GM12875 (cell line): Measurements from ENCODE around the gene IL1RAPL1.

Experiments
- H3K4me3 ChIP-seq: one replicate; pipeline ENCODE4 v1.5.1; 2011; ENCODE audit warnings: low read depth, low read length, control low read depth
- CTCF ChIP-seq: IDR thresholded peaks from 2 replicates; pipeline ENCODE4 v1.5.1; 2011; ENCODE audit warnings: low read depth, mild to moderate bottlenecking, control low read depth, inconsistent platforms, low read length, moderate library complexity, borderline replicate concordance; ENCODE audit not compliant: insufficient read depth

IL1RAPL1 gene

GRCh38 chrX:29671421-29671820 lies 1084.2 kb downstream of the IL1RAPL1 start:
- H3K4me3 ChIP-seq: no peak overlapping the region
- TF ChIP-seq CTCF: no peak

GRCh38 chrX:29687687-29688086 lies 1100.4 kb downstream of the IL1RAPL1 start:
- no peak for TF ChIP-seq CTCF
- no peak overlapping the region for H3K4me3 ChIP-seq

- TF ChIP-seq CTCF: no peak
- H3K4me3 ChIP-seq: no peak overlapping the region
Observed at GRCh38 chrX:29690061-29690460, 1102.8 kb downstream of the IL1RAPL1 start.

GRCh38 chrX:29691044-29691443 lies 1103.8 kb downstream of the IL1RAPL1 start:
- TF ChIP-seq CTCF: no peak
- no peak overlapping the region for H3K4me3 ChIP-seq

GRCh38 chrX:29693912-29694311 lies 1106.7 kb downstream of the IL1RAPL1 start:
- H3K4me3 ChIP-seq: no peak overlapping the region
- TF ChIP-seq CTCF: no peak

- H3K4me3 ChIP-seq: no peak overlapping the region
Observed at GRCh38 chrX:29699239-29699638, 1112.0 kb downstream of the IL1RAPL1 start.

GRCh38 chrX:29707088-29707487 lies 1119.8 kb downstream of the IL1RAPL1 start:
- TF ChIP-seq CTCF: no peak
- no peak overlapping the region for H3K4me3 ChIP-seq

More at GRCh38 chrX:29699239-29699638, 1112.0 kb downstream of the IL1RAPL1 start:
- TF ChIP-seq CTCF: no peak
